Right atrium auricular region (tissue), 2 donors: ENCODE measurements around the gene CSTB. TPM values are rescaled to one million over a fixed set of nuclear protein-coding genes. Genes with fewer than 3 reads are reported as not detected.

Experiments
- DNase-seq: peaks from one replicate; pipeline ENCODE4 v3.0.0-alpha.2; 2019; ENCODE audit warnings: low spot score
- H3K27ac ChIP-seq, 2 donors: fragments of 200-600 bp; sonication (generic); 1 replicate in 1 of 2; 2 replicates in 1 of 2; pipeline ENCODE4 v1.5.1; 2016 to 2019
- H3K27me3 ChIP-seq, 2 donors: fragments of 200-600 bp; sonication (generic); one replicate each; pipeline versions ENCODE4 v1.5.1 to v1.6.0; 2017 to 2019
- H3K36me3 ChIP-seq: fragments of 200-600 bp; sonication (generic); one replicate; pipeline ENCODE4 v1.5.1; 2016
- H3K4me1 ChIP-seq, 2 donors: fragments of 200-600 bp; sonication (generic); one replicate each; pipeline versions ENCODE4 v1.5.1 to v1.6.0; 2017 to 2019
- H3K4me3 ChIP-seq, 2 donors: fragments of 200-600 bp; sonication (generic); 1 replicate in 1 of 2; 2 replicates in 1 of 2; pipeline ENCODE4 v1.5.1; 2017 to 2019; ENCODE audit warnings: mild to moderate bottlenecking in 1 of 2, moderate library complexity in 1 of 2
- H3K9me3 ChIP-seq, 2 donors: fragments of 200-600 bp; sonication (generic); one replicate each; pipeline ENCODE4 v1.5.1; 2019
- CTCF ChIP-seq, 2 donors: fragments of 200-600 bp; sonication (generic); IDR thresholded peaks; one replicate each; pipeline ENCODE4 v1.5.1; 2019; ENCODE audit warnings: antibody characterized with exemption in 2 of 2
- total RNA-seq, 2 donors: library from RNA; depleted of rRNA; stranded (reverse); fragments of >200 nt; gene quantifications; one replicate each; pipeline ENCODE4 v1.1.0, GENCODE V29; 2016

Gene CSTB
- total RNA-seq, 2 donors from 2014 or later, result 8.3 to 8.4 TPM

GRCh38 chr21:43808367-43808766 is 32.3 kb upstream of the CSTB start:
- no peak for TF ChIP-seq CTCF (IDR thresholded peaks at IDR 0.05)
- Histone ChIP-seq H3K9me3 (no peaks in the 10 kb centered on the region), H3K27ac (no peak overlapping the region), H3K27me3 (no peaks in the 10 kb centered on the region), H3K4me1 (peaks cover 0 to 19% of the 10 kb centered on the region in 2 donors), H3K4me3 (no peak overlapping the region), H3K36me3 (peaks cover 6% of the 10 kb centered on the region)
- DNase-seq, result no peak

- Histone ChIP-seq H3K36me3 (peaks cover 26% of the 10 kb centered on the region), H3K9me3 (no peaks in the 10 kb centered on the region), H3K27me3 (no peaks in the 10 kb centered on the region), H3K4me3 (no peak overlapping the region), H3K4me1 (peaks cover 0 to 7% of the 10 kb centered on the region in 2 donors), H3K27ac (no peak overlapping the region)
- TF ChIP-seq CTCF (IDR thresholded peaks at IDR 0.05), result no peak
- no peak for DNase-seq
Observed at GRCh38 chr21:43806017-43806710, 30.1 kb upstream of the CSTB start.

- H3K36me3 ChIP-seq, result peaks cover 34% of the 10 kb centered on the region
- no peak for TF ChIP-seq CTCF (IDR thresholded peaks at IDR 0.05)
- H3K9me3 ChIP-seq, result no peaks in the 10 kb centered on the region
- no peak for DNase-seq
- H3K27me3 ChIP-seq, result no peaks in the 10 kb centered on the region
- H3K4me3 ChIP-seq, result no peak overlapping the region
- no peaks in the 10 kb centered on the region for H3K4me1 ChIP-seq
- H3K27ac ChIP-seq, result no peak overlapping the region
Observed at GRCh38 chr21:43805275-43805800, 29.2 kb upstream of the CSTB start.

- Histone ChIP-seq H3K36me3 (peaks cover 48% of the 10 kb centered on the region), H3K4me3 (no peak overlapping the region), H3K9me3 (no peaks in the 10 kb centered on the region), H3K27me3 (no peaks in the 10 kb centered on the region), H3K4me1 (no peaks in the 10 kb centered on the region), H3K27ac (no peak overlapping the region)
- no peak for DNase-seq
- TF ChIP-seq CTCF (IDR thresholded peaks at IDR 0.05), result no peak
Observed at GRCh38 chr21:43803558-43804300, 27.6 kb upstream of the CSTB start.

- H3K4me3 ChIP-seq, result no peak overlapping the region
- no peak for DNase-seq
- no peaks in the 10 kb centered on the region for H3K9me3 ChIP-seq
- H3K27me3 ChIP-seq, result no peaks in the 10 kb centered on the region
- no peak overlapping the region for H3K27ac ChIP-seq
- no peak for TF ChIP-seq CTCF (IDR thresholded peaks at IDR 0.05)
- H3K4me1 ChIP-seq, result no peaks in the 10 kb centered on the region
- H3K36me3 ChIP-seq, result peaks cover 57% of the 10 kb centered on the region
Observed at GRCh38 chr21:43802713-43803313, 26.7 kb upstream of the CSTB start.
